ENCODE results near the gene DUSP7. TPM values are rescaled to one million over a fixed set of nuclear protein-coding genes. Genes with fewer than 3 reads are reported as not detected.

The DUSP7 gene
- total RNA-seq, 1 donor from 2014 or later = 23.5 TPM

GRCh38 chr3:52006017-52006819 is 50.2 kb downstream of the DUSP7 start:
- Histone ChIP-seq H3K4me3 (ENCODE audit: low read depth, low read length) (no peak overlapping the region), H3K36me3 (ENCODE audit: control insufficient read depth, insufficient read depth, low read length) (no peaks in the 10 kb centered on the region), H3K27me3 (ENCODE audit: control insufficient read depth, insufficient read depth, low read length) (no peaks in the 10 kb centered on the region)
- DNase-seq (ENCODE audit: low read depth) = no peak
- no peak for TF ChIP-seq CTCF (IDR thresholded peaks at IDR 0.05; ENCODE audit: insufficient read depth, low read length, poor library complexity, severe bottlenecking)

DNA sequence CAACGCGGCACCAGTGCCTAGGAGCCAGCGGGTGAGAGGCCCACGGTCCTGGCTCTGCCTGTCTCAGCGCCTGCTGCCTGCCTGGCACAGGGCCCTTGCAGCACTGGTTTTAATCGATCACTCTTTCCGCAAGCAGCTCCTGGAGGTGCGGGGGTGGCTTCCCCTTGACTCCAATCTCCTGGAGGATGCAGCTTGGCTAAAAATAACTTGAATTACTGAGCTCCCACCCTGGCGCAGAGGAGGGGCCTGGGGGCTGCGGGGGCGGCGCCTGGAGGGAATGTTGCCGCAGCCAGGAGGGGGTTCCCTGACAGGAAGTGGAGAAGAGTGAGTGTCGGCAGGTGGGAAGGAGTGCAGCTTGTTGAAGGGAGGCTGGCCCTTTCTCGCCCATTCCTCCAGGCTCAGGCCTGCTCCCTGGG is 50.8 kb downstream of the DUSP7 start:
- TF ChIP-seq CTCF (IDR thresholded peaks at IDR 0.05; ENCODE audit: insufficient read depth, low read length, poor library complexity, severe bottlenecking) = no peak
- no peaks in the 10 kb centered on the region for H3K27me3 ChIP-seq (ENCODE audit: control insufficient read depth, insufficient read depth, low read length)
- H3K36me3 ChIP-seq (ENCODE audit: control insufficient read depth, insufficient read depth, low read length) = no peaks in the 10 kb centered on the region
- H3K4me3 ChIP-seq (ENCODE audit: low read depth, low read length) = no peak overlapping the region
- DNase-seq (ENCODE audit: low read depth) = peak; percentile 34

- H3K27me3 ChIP-seq (ENCODE audit: control insufficient read depth, insufficient read depth, low read length) = no peaks in the 10 kb centered on the region
- no peak for DNase-seq (ENCODE audit: low read depth)
- no peak for TF ChIP-seq CTCF (IDR thresholded peaks at IDR 0.05; ENCODE audit: insufficient read depth, low read length, poor library complexity, severe bottlenecking)
- H3K36me3 ChIP-seq (ENCODE audit: control insufficient read depth, insufficient read depth, low read length) = no peaks in the 10 kb centered on the region
- H3K4me3 ChIP-seq (ENCODE audit: low read depth, low read length) = no peak overlapping the region
Measured at GRCh38 chr3:52004906-52005395, 51.4 kb downstream of the DUSP7 start.

DNA sequence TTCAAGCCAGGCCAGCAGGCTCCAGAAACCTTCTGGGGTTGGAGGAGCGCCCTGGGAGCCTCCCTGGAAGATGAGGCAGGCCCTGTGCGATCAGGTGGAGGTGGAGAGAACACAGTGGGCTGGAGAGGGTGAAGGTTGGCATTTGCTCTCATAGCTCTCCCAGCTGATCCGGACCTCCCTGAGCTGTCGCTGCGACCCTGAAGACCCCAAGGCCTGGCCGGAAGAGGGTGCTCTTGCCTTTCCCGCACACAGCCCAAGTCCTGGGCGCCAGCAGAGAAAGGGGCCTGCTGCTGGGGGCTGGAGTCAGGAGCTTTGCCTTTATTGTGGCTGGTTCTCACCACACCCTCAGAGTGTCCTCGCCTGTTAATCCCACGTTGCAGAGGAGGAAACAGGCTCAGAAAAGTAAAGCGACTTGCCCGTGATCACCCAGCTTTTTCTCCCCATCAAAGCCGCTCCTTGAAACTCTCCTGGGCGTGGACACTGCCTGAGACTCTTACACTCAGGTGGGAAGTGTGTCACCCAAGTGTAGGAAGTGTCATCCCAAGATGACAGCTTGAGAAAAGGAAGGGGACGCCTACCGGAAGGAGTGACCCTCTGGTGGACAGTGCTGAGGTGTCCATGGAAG is 52.1 kb downstream of the DUSP7 start:
- DNase-seq (ENCODE audit: low read depth) = no peak
- no peaks in the 10 kb centered on the region for H3K36me3 ChIP-seq (ENCODE audit: control insufficient read depth, insufficient read depth, low read length)
- TF ChIP-seq CTCF (IDR thresholded peaks at IDR 0.05; ENCODE audit: insufficient read depth, low read length, poor library complexity, severe bottlenecking) = peak; percentile 69

DNA sequence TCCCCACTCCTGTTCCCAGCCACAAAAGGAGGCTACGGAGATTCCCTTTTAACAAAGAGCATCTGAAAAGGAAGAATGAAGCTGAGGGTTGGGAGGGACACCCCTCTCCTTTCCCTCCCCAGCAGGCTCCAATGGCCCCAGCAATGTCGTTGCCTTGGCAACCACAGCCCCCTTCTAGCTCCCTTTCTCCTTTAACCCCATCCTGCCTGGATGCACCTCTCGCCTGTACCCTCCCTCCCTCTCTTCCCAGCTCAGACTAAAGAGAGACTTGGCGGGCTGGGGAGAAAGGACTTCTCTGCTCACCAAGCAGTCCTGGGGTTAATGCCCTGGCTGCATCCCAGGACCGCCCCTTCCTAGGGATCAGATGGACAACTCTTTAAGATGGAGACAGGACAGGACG is 53.6 kb downstream of the DUSP7 start:
- DNase-seq (ENCODE audit: low read depth) = no peak
- Histone ChIP-seq H3K36me3 (ENCODE audit: control insufficient read depth, insufficient read depth, low read length) (no peaks in the 10 kb centered on the region), H3K4me3 (ENCODE audit: low read depth, low read length) (no peak overlapping the region), H3K27me3 (ENCODE audit: control insufficient read depth, insufficient read depth, low read length) (no peaks in the 10 kb centered on the region)
- no peak for TF ChIP-seq CTCF (IDR thresholded peaks at IDR 0.05; ENCODE audit: insufficient read depth, low read length, poor library complexity, severe bottlenecking)

More for the DNA sequence above, 52.1 kb downstream of the DUSP7 start:
- Histone ChIP-seq H3K27me3 (ENCODE audit: control insufficient read depth, insufficient read depth, low read length) (no peaks in the 10 kb centered on the region), H3K4me3 (ENCODE audit: low read depth, low read length) (no peak overlapping the region)

Data from kidney epithelial cell (primary cell).